ENCODE results near the gene ELAPOR1.

The ELAPOR1 gene

DNA sequence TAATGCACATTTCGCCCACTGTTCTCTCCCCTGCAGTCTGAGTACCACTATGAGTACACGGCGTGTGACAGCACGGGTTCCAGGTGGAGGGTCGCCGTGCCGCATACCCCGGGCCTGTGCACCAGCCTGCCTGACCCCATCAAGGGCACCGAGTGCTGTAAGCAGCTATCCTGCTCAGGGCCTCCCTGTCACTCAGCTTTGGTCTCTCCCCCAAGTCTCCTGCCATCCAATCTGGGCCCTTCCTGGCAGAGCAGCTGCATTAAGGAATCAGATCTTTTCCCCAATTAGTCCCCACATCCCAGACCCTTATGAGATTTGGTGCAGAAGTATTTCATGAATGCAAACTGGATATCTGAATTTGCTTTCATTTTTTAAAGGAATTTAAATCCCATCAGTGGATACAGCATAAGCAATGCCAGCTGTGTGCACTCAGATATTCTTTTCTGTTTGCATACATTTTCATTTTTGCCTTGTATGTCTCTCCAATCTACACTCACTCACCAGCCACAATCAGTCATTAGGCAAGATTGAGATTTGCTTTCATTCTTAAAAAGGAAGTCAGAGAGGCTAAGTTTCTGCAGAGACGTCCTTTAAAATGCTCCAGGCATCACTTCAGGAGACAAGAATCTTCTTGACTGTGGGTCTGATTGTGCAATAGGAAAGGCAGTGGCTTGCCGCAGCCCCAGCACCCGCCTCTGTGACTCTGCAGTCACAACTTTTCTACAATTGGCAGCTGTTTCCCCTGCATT lies 48.1 kb downstream of the ELAPOR1 start:
- no peak overlapping the region for H3K27ac ChIP-seq
- H3K4me3 ChIP-seq (ENCODE audit: low read depth, low read length), result no peak overlapping the region
- no peaks in the 10 kb centered on the region for H3K9me3 ChIP-seq (ENCODE audit: severe bottlenecking)
- DNase-seq, result no peak
- H3K36me3 ChIP-seq, result no peaks in the 10 kb centered on the region
- no peaks in the 10 kb centered on the region for H3K27me3 ChIP-seq (ENCODE audit: insufficient read depth, low read depth, severe bottlenecking)
- TF ChIP-seq, protein P1, sequence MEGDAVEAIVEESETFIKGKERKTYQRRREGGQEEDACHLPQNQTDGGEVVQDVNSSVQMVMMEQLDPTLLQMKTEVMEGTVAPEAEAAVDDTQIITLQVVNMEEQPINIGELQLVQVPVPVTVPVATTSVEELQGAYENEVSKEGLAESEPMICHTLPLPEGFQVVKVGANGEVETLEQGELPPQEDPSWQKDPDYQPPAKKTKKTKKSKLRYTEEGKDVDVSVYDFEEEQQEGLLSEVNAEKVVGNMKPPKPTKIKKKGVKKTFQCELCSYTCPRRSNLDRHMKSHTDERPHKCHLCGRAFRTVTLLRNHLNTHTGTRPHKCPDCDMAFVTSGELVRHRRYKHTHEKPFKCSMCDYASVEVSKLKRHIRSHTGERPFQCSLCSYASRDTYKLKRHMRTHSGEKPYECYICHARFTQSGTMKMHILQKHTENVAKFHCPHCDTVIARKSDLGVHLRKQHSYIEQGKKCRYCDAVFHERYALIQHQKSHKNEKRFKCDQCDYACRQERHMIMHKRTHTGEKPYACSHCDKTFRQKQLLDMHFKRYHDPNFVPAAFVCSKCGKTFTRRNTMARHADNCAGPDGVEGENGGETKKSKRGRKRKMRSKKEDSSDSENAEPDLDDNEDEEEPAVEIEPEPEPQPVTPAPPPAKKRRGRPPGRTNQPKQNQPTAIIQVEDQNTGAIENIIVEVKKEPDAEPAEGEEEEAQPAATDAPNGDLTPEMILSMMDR (IDR thresholded peaks at IDR 0.05; ENCODE audit: low read depth, low read length), result no peak

GRCh38 chr1:109162626-109163025 lies 48.7 kb downstream of the ELAPOR1 start:
- Histone ChIP-seq H3K27ac (no peak overlapping the region), H3K36me3 (no peaks in the 10 kb centered on the region), H3K27me3 (ENCODE audit: insufficient read depth, low read depth, severe bottlenecking) (no peaks in the 10 kb centered on the region), H3K4me3 (ENCODE audit: low read depth, low read length) (no peak overlapping the region), H3K9me3 (ENCODE audit: severe bottlenecking) (no peaks in the 10 kb centered on the region)
- DNase-seq, result no peak
- TF ChIP-seq, protein P1 (IDR thresholded peaks at IDR 0.05; ENCODE audit: low read depth, low read length), result no peak

DNA sequence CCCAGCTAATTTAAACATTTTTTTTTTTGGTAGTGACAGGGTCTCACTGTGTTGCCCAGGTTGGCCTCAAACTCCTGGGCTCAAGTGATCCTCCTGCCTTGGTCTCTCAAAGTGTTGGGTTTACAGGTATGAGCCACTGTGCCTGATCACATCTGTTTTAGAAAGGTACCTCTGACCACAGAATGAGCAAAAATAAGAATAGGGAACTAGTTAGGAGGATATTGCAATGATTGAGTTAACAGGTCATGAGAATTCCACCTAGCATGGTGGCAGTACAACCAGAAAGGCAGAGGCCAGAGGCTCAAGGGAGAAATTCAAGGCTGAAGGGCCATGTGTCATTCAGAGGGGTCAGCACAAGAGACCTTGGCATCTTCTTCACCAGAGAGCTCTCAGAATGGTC lies 49.6 kb downstream of the ELAPOR1 start:
- TF ChIP-seq, protein P1 (IDR thresholded peaks at IDR 0.05; ENCODE audit: low read depth, low read length), result no peak
- Histone ChIP-seq H3K9me3 (ENCODE audit: severe bottlenecking) (no peaks in the 10 kb centered on the region), H3K36me3 (no peaks in the 10 kb centered on the region), H3K4me3 (ENCODE audit: low read depth, low read length) (no peak overlapping the region), H3K27me3 (ENCODE audit: insufficient read depth, low read depth, severe bottlenecking) (no peaks in the 10 kb centered on the region), H3K27ac (no peak overlapping the region)
- DNase-seq, result no peak

All from WERI-Rb-1 (cell line).